Measurements from ENCODE around the gene RBM17.

RBM17 gene

DNA sequence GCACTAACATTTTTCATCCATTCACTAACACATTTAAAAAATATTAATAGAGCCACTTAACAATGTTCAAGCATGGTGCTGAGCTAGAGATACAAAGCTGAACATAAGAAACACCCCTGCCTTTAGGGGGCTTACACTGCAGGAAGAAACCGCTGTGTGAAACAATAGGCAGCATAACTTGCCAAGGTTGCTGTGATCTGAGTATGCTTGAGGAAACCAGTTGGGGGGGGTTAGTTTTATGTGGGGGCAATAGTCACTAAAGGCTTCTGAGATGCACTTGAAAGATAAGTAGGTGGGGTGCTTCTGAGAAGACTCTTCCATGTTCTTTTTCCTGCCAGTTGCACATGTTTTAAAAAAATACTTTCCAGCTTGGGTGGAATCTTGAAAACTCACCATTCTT is 2.8 kb downstream of the RBM17 start:
- H3K4me1 ChIP-seq, result no peaks in the 10 kb centered on the region
- H3K4me3 ChIP-seq (ENCODE audit: low read depth, low read length), result no peak overlapping the region
- H3K27me3 ChIP-seq, result no peaks in the 10 kb centered on the region
- peaks cover 5% of the 10 kb centered on the region for H3K36me3 ChIP-seq
- H3K9me3 ChIP-seq, result no peaks in the 10 kb centered on the region
- DNase-seq, result no peak
- TF ChIP-seq, protein P1, sequence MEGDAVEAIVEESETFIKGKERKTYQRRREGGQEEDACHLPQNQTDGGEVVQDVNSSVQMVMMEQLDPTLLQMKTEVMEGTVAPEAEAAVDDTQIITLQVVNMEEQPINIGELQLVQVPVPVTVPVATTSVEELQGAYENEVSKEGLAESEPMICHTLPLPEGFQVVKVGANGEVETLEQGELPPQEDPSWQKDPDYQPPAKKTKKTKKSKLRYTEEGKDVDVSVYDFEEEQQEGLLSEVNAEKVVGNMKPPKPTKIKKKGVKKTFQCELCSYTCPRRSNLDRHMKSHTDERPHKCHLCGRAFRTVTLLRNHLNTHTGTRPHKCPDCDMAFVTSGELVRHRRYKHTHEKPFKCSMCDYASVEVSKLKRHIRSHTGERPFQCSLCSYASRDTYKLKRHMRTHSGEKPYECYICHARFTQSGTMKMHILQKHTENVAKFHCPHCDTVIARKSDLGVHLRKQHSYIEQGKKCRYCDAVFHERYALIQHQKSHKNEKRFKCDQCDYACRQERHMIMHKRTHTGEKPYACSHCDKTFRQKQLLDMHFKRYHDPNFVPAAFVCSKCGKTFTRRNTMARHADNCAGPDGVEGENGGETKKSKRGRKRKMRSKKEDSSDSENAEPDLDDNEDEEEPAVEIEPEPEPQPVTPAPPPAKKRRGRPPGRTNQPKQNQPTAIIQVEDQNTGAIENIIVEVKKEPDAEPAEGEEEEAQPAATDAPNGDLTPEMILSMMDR (IDR thresholded peaks at IDR 0.05; ENCODE audit: low read depth, low read length), result no peak

DNA sequence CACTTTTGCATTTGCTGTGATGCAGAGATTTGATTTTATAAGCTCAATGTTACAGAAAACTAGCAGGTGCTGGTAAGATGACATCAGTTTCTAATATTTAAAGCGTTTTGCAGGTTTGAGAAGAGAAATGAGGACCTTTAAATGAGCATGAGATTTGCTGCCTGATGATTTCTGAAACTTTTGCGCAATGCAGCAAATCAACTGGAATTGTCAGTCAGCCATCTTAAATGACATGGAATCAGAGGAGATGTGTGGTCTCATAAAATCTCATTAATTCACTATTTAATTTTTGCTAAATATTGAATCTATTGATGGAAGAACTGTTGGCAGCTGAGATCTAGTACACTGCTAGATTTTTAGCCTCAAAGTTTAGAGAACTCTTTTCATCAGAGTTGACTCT is 3.9 kb downstream of the RBM17 start:
- no peak for DNase-seq
- peaks cover 15% of the 10 kb centered on the region for H3K36me3 ChIP-seq
- H3K4me3 ChIP-seq (ENCODE audit: low read depth, low read length), result no peak overlapping the region
- no peaks in the 10 kb centered on the region for H3K4me1 ChIP-seq
- TF ChIP-seq, protein P1 (IDR thresholded peaks at IDR 0.05; ENCODE audit: low read depth, low read length), result no peak
- H3K9me3 ChIP-seq, result no peaks in the 10 kb centered on the region
- H3K27me3 ChIP-seq, result no peaks in the 10 kb centered on the region

DNA sequence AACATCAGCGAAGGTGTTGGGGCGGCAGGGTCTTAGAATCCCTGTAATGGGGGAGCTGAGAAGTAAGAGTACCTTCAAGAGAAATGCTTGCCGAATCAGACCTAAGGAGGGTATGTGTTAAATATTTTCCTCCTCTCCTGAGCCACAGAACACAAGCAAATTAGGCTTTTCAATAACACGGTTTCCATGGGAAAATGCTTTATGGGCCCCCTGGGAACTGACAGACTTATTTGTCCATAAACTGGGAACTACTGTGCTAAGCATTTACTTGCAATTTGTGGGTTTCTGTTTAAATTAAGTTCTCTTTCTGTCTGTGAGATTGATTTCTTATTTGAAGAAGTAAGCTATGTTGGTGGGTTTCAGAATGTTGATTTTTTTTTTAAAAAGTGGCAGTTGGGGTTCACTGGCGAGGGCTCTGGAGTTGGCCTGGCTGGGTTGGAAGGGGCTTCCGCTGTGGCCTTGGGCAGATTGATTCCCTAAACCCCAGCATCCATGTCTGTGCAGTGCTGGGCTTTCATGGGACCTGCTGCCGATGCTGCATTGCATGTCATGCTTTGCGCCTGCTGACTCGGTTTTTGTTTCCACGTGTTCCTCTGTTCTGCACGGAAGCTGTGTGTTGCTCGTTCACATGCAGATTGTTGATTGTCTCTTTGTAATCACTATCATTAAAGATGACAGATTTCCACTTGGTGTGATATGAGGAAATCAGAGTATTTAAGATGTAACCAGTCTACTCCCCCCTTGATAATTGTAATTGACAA is 7.2 kb downstream of the RBM17 start:
- Histone ChIP-seq H3K36me3 (peaks cover 27% of the 10 kb centered on the region), H3K27me3 (no peaks in the 10 kb centered on the region), H3K9me3 (no peaks in the 10 kb centered on the region), H3K4me3 (ENCODE audit: low read depth, low read length) (no peak overlapping the region), H3K4me1 (no peaks in the 10 kb centered on the region)
- TF ChIP-seq, protein P1 (IDR thresholded peaks at IDR 0.05; ENCODE audit: low read depth, low read length), result no peak
- DNase-seq, result no peak

DNA sequence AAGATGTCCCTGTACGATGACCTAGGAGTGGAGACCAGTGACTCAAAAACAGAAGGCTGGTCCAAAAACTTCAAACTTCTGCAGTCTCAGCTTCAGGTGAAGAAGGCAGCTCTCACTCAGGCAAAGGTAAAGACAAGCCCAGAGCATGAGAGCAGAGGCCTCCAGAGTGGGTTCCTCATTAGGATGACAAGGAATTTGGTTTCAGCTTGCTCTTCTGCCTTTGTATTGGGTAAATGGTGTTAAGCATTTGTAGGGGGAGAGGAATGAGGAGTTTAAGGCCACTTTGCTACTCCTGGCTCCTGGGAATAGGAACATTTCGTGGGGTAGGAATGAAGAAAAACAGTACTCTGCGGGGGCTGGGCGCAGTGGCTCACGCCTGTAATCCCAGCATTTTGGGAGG is 8.2 kb downstream of the RBM17 start:
- Histone ChIP-seq H3K36me3 (peaks cover 32% of the 10 kb centered on the region), H3K4me3 (ENCODE audit: low read depth, low read length) (no peak overlapping the region), H3K9me3 (no peaks in the 10 kb centered on the region), H3K27me3 (no peaks in the 10 kb centered on the region), H3K4me1 (no peaks in the 10 kb centered on the region)
- TF ChIP-seq, protein P1 (IDR thresholded peaks at IDR 0.05; ENCODE audit: low read depth, low read length), result no peak
- DNase-seq, result no peak

DNA sequence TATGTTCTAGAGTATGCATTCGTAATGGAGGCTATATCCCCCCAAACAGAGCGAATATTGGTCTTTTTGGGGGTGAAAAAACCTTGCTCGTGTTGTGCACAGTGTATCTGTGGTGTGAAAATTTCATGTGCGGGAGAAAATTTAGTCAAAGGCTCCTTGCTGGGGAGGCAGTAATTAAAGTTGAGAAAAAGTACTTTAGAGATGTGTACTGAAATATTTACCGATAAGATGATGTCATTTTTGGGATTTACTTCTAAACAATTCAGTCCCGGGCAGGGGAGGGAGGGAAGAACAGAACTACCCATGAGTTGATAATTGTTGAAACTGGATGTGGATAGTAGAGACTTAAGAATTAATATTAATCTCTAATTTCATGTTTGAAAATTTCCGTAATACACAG is 9.3 kb downstream of the RBM17 start:
- H3K36me3 ChIP-seq, result peaks cover 38% of the 10 kb centered on the region
- no peaks in the 10 kb centered on the region for H3K4me1 ChIP-seq
- no peaks in the 10 kb centered on the region for H3K9me3 ChIP-seq
- H3K4me3 ChIP-seq (ENCODE audit: low read depth, low read length), result no peak overlapping the region
- DNase-seq, result no peak
- H3K27me3 ChIP-seq, result no peaks in the 10 kb centered on the region
- TF ChIP-seq, protein P1 (IDR thresholded peaks at IDR 0.05; ENCODE audit: low read depth, low read length), result no peak

DNA sequence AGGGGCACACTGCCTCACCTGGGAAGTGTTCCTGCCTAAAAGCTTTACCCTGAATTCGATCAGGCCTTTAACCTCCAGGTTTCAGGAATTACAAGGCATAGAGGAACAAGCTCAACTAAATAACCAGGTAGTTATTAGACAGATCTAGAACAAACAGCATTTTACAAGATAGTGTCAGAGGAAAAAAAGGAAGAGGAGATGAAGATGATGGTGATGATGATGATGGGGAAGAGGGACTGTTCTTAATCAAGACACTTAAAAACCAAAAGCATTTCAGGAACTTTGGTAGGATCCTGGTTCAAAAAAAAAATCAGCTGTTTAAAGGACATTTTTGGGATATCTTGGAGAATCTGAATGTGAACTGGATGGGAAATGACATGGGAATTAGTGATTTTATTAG is 11.5 kb downstream of the RBM17 start:
- Histone ChIP-seq H3K4me3 (ENCODE audit: low read depth, low read length) (no peak overlapping the region), H3K4me1 (no peaks in the 10 kb centered on the region), H3K27me3 (no peaks in the 10 kb centered on the region), H3K9me3 (no peaks in the 10 kb centered on the region), H3K36me3 (peaks cover 51% of the 10 kb centered on the region)
- DNase-seq, result no peak
- TF ChIP-seq, protein P1 (IDR thresholded peaks at IDR 0.05; ENCODE audit: low read depth, low read length), result no peak
